Loucy (cell line): ENCODE data around the gene RTRAF.

Source experiments
- CTCF ChIP-seq: fragments of 200-600 bp; sonication (generic); conservative IDR thresholded peaks from 2 replicates; pipeline ENCODE4 v1.5.1; 2014; ENCODE audit warnings: mild to moderate bottlenecking, antibody characterized with exemption, low read length
- EZH2phosphoT487 ChIP-seq: fragments of 200-600 bp; IDR thresholded peaks from 2 replicates; pipeline ENCODE4 v1.6.1; 2018; ENCODE audit warnings: antibody characterized with exemption, mild to moderate bottlenecking, moderate library complexity, borderline replicate concordance

- TF ChIP-seq CTCF (no peak), EZH2phosphoT487 (no peak)
These were observed 22.2 kb downstream of the RTRAF start for GRCh38 chr14:52011523-52011922.
